ENCODE results near the gene ZNF500.
"Not testable (repeated sequence)": the region's sequence is repeated elsewhere in the genome, so short reads cannot be mapped to it uniquely, and the experiment has no call there.

Gene ZNF500

DNA sequence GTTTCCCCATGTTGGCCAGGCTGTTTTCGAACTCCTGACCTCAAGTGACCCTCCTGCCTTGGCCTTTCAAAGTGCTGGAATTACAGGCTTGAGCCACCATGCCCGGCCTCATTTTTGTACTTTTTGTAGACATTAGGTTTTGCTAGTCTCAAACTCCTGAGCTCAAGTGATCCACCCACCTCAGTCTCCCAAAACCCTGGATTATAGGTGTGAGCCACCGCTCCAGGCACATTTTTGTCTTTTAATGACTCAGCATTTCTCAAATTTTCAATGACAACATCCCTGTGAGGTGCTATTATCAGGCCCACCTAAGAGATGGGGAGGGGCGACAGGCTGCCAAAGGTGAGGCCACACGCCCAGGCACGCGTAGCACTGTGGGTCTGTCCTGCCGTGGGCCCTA lies 20.1 kb upstream of the ZNF500 start:
- no peak for TF ChIP-seq ZFX (IDR thresholded peaks at IDR 0.05)
- TF ChIP-seq, protein P1, sequence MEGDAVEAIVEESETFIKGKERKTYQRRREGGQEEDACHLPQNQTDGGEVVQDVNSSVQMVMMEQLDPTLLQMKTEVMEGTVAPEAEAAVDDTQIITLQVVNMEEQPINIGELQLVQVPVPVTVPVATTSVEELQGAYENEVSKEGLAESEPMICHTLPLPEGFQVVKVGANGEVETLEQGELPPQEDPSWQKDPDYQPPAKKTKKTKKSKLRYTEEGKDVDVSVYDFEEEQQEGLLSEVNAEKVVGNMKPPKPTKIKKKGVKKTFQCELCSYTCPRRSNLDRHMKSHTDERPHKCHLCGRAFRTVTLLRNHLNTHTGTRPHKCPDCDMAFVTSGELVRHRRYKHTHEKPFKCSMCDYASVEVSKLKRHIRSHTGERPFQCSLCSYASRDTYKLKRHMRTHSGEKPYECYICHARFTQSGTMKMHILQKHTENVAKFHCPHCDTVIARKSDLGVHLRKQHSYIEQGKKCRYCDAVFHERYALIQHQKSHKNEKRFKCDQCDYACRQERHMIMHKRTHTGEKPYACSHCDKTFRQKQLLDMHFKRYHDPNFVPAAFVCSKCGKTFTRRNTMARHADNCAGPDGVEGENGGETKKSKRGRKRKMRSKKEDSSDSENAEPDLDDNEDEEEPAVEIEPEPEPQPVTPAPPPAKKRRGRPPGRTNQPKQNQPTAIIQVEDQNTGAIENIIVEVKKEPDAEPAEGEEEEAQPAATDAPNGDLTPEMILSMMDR (conservative IDR thresholded peaks at IDR 0.05) = no peak
- peak overlapping the region; percentile 14; the same call in 1 of the 2 replicates for H3K27ac ChIP-seq

DNA sequence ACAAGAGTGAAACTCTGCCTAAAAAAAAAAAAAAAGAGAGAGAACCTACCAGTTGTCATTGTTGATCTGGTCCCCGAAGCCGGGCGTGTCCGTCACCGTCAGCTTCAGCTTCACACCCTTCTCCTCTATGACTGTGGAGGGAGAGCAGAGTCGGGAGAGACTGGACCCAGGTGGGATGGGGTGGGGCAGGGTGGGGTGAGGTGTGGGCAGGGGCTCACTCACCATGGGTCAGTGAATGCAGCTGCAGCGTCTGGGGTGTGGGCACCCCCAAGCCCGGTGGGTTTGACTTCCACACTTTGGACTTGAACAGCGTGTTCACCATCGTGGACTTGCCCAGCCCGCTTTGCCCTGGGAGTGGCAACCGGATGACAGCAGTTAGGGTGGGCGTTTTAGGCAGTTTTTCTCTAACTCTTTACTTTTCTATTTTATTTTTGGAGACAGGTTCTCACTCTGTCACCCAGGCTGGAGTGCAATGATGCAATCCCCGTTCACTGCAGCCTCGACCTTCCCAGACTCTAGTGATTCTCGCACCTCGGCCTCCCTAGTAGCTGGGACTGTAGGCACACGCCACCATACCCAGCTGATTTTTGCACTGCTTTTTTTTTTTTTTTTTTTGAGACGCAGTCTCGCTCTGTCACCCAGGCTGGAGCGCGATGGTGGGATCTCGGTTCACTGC lies 18.9 kb upstream of the ZNF500 start:
- H3K27ac ChIP-seq = no peak overlapping the region
- TF ChIP-seq, protein P1 (conservative IDR thresholded peaks at IDR 0.05) = no peak
- no peak for TF ChIP-seq ZFX (IDR thresholded peaks at IDR 0.05)

DNA sequence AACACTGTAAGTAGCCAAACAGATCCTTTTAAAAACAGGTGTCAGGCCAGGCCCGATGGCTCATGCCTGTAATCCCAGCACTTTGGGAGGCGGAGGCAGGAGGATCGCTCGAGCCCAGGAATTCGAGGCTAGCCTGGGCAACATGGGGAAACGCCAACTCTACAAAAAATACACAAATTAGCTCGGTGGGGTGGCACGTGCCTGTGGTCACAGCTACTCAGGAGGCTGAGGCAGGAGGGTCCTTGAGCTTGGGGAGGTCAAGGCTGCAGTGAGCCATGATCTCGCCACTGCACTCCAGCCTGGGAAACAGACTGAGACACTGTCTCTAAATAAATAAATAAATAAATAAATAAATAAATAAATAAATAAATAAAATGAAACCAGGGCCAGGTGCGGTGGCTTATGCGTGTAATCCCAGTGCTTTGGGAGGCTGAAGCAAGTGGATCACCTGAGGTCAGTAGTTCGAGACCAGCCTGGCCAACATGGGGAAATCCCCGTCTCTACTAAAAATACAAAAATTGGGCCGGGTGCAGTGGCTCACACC lies 17.6 kb upstream of the ZNF500 start:
- H3K27ac ChIP-seq = not testable (repeated sequence)

DNA sequence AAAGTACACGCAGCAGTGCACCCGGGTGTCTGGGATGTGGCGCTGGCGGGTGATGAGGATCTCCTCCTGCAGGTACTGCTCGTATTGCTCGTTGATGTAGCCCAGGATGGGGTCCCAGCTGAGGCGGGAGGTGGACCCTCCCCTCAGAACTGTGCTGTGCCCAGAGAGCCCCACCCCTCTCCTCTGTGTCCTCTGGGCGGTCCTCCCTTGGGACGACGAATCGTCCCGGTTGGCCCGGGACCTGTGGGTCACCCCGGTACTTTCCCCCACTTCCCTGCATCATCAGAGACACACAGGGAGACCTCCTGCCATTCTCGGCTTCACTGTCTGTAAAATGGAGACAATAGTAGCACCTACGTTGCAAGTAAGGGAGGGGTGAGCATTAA lies 17.0 kb upstream of the ZNF500 start:
- TF ChIP-seq ZFX (IDR thresholded peaks at IDR 0.05) = no peak
- TF ChIP-seq, protein P1 (conservative IDR thresholded peaks at IDR 0.05) = no peak
- H3K27ac ChIP-seq = no peak overlapping the region

DNA sequence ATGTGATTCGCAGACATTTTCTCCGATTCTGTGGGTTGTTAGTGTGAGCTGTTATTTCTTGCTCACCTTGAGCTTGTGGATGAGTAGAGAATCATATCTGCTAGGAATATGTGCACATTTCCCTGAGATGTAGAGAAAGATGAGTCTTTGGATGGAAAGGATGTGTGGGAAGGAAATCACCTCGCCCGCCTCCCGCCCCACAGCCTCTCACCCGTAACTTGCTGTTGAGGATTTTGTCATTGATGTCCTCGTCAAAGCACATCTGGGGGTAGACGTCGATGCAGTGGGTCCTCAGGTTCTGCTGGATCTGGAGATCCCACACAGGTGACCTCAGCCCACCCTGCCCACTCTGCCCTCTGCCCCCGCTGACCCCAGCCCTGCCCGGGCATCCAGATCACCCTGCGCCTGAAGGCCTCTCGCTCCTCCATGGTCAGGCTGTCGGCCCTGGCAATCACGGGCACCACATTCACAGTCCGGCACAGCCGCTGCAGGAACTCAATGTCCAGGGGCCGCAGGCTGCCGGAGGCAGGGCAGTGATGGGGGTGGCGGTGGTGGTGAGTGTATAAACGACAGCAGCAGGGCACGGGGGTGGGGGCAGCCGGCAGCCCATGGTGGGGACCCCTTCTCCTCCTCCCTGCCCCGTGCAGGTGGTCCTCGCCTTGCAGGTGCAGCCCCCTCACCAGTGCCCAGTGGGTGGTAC lies 16.4 kb upstream of the ZNF500 start:
- TF ChIP-seq, protein P1 (conservative IDR thresholded peaks at IDR 0.05) = no peak
- no peak for TF ChIP-seq ZFX (IDR thresholded peaks at IDR 0.05)
- H3K27ac ChIP-seq = no peak overlapping the region

DNA sequence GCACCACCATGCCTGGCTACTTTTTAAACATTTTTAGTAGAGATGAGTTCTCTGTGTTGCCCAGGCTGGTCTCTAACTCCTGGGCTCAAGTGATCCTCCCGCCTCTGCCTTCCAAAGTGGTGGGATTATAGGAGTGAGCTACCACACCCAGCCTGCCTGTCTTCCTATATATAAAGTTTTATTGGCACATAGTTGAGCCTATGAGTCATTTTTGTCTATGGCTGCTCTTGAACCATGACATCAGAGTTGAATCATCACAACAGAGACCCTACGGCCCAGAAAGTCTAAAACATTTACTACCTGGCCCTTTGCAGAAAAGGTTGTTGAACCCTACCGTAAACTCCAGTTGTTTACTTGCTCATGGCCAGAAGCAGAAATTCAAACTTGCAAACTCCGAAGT lies 13.3 kb upstream of the ZNF500 start:
- no peak overlapping the region for H3K27ac ChIP-seq
- TF ChIP-seq, protein P1 (conservative IDR thresholded peaks at IDR 0.05) = no peak
- TF ChIP-seq ZFX (IDR thresholded peaks at IDR 0.05) = no peak

DNA sequence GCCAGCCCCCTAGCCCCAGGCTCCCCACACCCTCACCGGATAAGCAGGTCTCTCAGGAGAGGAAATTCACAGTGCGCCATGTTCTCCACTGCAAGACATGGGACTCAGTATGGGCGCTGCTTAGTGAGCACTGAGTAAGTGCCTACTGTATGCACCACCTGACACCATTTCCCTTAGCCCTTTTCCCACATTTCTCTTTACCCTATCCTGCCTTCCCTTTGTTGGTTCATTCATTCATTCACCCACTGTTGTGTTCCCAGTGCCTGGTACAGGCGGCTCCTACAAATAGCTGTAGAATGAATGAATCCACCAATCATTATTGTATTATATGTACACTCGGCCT lies 11.1 kb upstream of the ZNF500 start:
- TF ChIP-seq ZFX (IDR thresholded peaks at IDR 0.05) = no peak
- TF ChIP-seq, protein P1 (conservative IDR thresholded peaks at IDR 0.05) = no peak
- no peak overlapping the region for H3K27ac ChIP-seq
